LNCaP clone FGC (cell line): ENCODE measurements around the gene METTL27.
"Not testable (repeated sequence)": the region's sequence is repeated elsewhere in the genome, so short reads cannot be mapped to it uniquely, and the experiment has no call there.

Experiments used
- DNase-seq: peaks from one replicate; pipeline ENCODE4 v3.0.0-alpha.2; 2011; ENCODE audit warnings: low read depth
- H3K4me3 ChIP-seq: 2 replicates; pipeline ENCODE4 v1.5.1; 2011; ENCODE audit warnings: mild to moderate bottlenecking, low read depth, low read length, control low read depth
- CTCF ChIP-seq: IDR thresholded peaks from 2 replicates; pipeline ENCODE4 v1.5.1; 2012; ENCODE audit warnings: mild to moderate bottlenecking; ENCODE audit not compliant: control insufficient read depth, insufficient read depth; ENCODE audit errors: extremely low read depth

The METTL27 gene

GRCh38 chr7:73841689-73842066, 638 bp downstream of the METTL27 start:
- H3K4me3 ChIP-seq = peak overlapping the region; percentile 88
- no peak for TF ChIP-seq CTCF
- DNase-seq = no peak

GRCh38 chr7:73840715-73841379, 1.5 kb downstream of the METTL27 start:
- DNase-seq = no peak
- H3K4me3 ChIP-seq = no peak overlapping the region
- no peak for TF ChIP-seq CTCF

GRCh38 chr7:73839743-73840714, 2.3 kb downstream of the METTL27 start:
- DNase-seq = no peak

GRCh38 chr7:73839290-73839689, 3.0 kb downstream of the METTL27 start:
- no peak overlapping the region for H3K4me3 ChIP-seq
- no peak for DNase-seq
- TF ChIP-seq CTCF = no peak

More at GRCh38 chr7:73839743-73840714, 2.3 kb downstream of the METTL27 start:
- no peak overlapping the region for H3K4me3 ChIP-seq
- no peak for TF ChIP-seq CTCF

- DNase-seq = no peak
- H3K4me3 ChIP-seq = no peak overlapping the region
- no peak for TF ChIP-seq CTCF
Observed at GRCh38 chr7:73838642-73839041, 3.7 kb downstream of the METTL27 start.

GRCh38 chr7:73837167-73837566, 5.1 kb downstream of the METTL27 start:
- H3K4me3 ChIP-seq, DNase-seq: not testable (repeated sequence)

GRCh38 chr7:73834626-73835191, 7.6 kb downstream of the METTL27 start:
- TF ChIP-seq CTCF = no peak
- no peak for DNase-seq
- H3K4me3 ChIP-seq = no peak overlapping the region
